SHP77 (cell line): ENCODE data around the gene SLC4A7.

ENCODE experiments used
- DNase-seq, 2 experiments: peaks; one replicate each; lab custom pipeline; 2025; lab: John Stamatoyannopoulos, UW

SLC4A7 gene

DNA sequence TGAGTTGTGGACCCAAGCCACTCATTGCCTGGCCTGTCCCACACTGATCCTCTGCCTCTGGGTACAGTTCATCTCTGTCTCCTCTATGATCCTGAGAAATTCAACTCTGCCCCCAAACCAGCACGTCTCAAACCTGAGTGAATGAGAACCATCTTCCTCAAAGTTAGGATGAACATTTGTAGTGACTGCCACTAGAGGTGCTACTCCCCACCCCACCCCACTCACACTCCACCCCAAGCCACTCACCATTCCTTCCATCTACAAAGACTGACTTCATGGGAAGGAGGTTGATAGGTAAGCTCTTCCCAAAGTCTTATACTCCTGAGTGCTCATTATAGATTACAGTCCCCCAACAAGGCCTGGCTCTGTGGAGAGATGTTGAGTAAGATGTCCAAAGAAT is 158.8 kb downstream of the SLC4A7 start:
- no peak for DNase-seq

DNA sequence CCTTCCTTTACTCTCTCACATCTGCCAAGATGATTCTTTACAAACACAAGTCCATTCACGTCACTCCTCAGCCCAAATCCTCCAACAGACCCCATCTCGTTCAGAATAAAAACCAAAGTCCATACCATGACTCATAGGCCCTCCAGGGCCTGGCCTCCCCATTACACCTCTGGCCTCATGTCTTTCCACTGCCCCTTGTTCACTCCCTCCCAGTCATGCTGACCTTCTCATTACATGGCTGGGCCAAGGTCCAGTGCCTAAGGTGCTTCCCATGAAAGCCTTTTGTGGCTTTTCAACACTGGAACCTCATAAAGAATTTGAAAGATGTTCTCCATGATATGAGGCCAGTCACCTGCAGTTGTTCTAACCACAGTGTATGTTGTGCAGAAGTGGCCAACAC is 159.5 kb downstream of the SLC4A7 start:
- DNase-seq, result no peak

DNA sequence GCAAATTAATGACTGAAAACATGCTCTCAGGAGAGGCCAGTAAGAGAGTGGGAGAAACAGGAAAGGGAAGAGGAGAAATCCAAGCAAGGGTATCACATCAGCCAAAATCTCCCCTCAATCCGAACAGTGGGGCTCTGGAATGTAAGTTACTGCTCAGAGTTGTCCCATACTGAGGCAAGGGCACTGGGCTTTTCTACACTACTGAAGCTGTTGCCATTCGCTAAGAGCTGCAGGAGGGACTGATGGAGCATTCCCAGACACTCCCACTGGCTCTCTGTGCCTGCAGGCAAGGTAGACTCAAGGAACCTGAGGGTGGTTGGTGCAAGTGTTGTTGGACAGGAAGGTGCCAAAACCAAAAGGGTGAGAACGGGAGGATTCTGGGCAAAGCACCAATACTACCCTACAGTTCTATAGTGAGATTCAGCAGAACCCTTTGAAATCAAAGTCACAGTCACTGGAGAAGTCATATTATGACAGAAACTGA is 161.1 kb downstream of the SLC4A7 start:
- DNase-seq, result no peak
